ENCODE results near the gene BSND. TPM values are rescaled to one million over a fixed set of nuclear protein-coding genes. Genes with fewer than 3 reads are reported as not detected.

Gene BSND
- total RNA-seq, 4 donors from 2014 or later: not detected

DNA sequence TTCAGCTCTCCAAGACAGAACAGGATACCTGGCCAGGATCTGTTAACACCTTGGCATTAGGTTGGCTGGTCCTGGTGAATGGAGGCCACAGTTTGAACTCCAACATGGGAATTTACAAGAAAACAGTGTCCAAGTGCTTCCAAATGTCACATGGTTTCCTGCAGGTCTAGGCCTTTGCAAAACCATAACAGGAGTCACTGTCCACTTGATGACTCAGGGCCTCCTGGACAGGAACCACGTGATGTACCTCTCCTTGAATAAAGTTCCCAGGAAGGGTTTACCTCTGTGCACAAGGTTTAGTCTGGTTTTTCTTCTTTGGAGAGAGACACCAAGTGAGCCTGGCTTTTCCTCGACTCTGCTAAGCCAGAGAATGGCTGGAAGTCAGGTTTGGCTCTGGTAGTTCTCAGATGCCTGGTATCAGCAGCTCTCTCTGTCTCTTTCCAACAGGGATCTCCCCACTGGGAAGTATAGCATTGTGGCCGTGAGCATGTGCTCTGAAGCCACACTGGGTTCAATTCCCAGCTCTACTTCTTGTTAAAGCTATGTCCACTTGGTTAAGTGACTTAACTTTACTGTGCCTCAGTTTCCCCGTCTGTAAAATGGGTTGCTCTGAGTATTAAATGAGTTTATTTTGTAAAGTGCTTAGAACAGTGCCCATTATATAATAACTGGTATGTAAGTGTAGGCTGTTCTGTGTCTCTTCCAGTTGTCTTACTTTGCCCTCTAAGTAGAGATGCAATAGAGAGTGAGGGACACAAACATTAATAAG, 45.6 kb upstream of the BSND start:
- intact Hi-C loops (cut with DNase I): loop anchor here (5.0 kb wide), 1 partner anchor 44 kb away; the partner anchor contains the start of gene BSND
- WGBS, 2 donors: 84 to 91% methylated on average over 4 of the region's 4 CpGs
- Histone ChIP-seq H3K4me3 (no peak overlapping the region), H3K9me3 (no peaks in the 10 kb centered on the region), H3K27me3 (no peaks in the 10 kb centered on the region), H3K27ac (no peak overlapping the region), H3K36me3 (no peaks in the 10 kb centered on the region), H3K4me1 (peaks cover 5 to 23% (median 9%) of the 10 kb centered on the region in 3 donors)
- TF ChIP-seq POLR2A (IDR thresholded peaks at IDR 0.05): no peak
- TF ChIP-seq, protein P1, sequence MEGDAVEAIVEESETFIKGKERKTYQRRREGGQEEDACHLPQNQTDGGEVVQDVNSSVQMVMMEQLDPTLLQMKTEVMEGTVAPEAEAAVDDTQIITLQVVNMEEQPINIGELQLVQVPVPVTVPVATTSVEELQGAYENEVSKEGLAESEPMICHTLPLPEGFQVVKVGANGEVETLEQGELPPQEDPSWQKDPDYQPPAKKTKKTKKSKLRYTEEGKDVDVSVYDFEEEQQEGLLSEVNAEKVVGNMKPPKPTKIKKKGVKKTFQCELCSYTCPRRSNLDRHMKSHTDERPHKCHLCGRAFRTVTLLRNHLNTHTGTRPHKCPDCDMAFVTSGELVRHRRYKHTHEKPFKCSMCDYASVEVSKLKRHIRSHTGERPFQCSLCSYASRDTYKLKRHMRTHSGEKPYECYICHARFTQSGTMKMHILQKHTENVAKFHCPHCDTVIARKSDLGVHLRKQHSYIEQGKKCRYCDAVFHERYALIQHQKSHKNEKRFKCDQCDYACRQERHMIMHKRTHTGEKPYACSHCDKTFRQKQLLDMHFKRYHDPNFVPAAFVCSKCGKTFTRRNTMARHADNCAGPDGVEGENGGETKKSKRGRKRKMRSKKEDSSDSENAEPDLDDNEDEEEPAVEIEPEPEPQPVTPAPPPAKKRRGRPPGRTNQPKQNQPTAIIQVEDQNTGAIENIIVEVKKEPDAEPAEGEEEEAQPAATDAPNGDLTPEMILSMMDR (IDR thresholded peaks at IDR 0.05): no peak
- DNase-seq: no peak

DNA sequence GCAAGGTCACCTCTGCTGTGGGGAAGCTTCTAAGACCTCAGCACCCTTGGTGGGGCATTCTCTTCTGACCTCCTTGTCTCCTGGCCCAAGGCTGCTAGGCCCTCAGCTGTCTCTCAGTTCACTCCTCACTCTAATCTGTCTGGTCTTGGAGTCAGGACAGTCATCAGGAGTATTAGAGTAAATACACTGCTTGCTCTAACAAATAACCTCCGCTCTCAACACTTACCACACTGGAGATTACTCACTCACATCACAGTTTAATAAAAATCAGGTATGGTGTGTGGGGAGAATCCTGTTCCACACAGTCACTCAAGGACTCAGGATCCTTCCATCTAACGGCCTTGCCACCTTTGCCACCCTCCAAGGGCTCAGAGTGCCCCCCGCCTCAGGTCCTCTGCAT, 44.9 kb upstream of the BSND start:
- intact Hi-C loops (cut with DNase I): loop anchor here (5.0 kb wide), 1 partner anchor 43 kb away; the partner anchor contains the start of gene BSND
- H3K36me3 ChIP-seq: no peaks in the 10 kb centered on the region
- H3K27me3 ChIP-seq: no peaks in the 10 kb centered on the region
- no peak overlapping the region for H3K27ac ChIP-seq
- 58 to 62% methylated on average over 3 of the region's 3 CpGs for WGBS, 2 donors
- no peak overlapping the region for H3K4me3 ChIP-seq
- DNase-seq: no peak
- no peaks in the 10 kb centered on the region for H3K9me3 ChIP-seq
- TF ChIP-seq, protein P1 (IDR thresholded peaks at IDR 0.05): no peak
- no peak for TF ChIP-seq POLR2A (IDR thresholded peaks at IDR 0.05)
- peaks cover 5 to 23% (median 9%) of the 10 kb centered on the region in 3 donors for H3K4me1 ChIP-seq

DNA sequence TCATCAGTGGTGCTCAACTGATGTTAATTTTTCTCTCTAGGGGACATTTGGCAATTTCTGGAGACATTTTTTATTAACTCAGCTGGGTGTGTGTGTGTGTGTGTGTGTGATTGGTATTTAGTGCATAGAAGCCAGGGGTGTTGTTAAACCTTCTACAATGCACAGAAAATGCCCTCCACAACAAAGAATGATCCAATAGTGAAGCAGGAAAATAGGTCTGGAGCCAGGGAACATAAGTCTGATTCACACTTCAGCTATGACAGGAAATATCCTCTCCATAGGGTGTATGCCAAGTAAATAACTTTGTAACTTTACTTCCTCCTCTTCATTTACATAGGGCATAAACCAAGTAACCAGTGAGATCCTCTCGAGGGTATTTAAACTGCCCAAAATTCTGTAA, 43.4 kb upstream of the BSND start:
- Histone ChIP-seq H3K9me3 (no peaks in the 10 kb centered on the region), H3K4me3 (no peak overlapping the region), H3K36me3 (no peaks in the 10 kb centered on the region), H3K27ac (peak overlapping the region in 1 of 4 donors; percentile 30), H3K4me1 (peaks cover 2 to 16% (median 5%) of the 10 kb centered on the region in 3 donors), H3K27me3 (no peaks in the 10 kb centered on the region)
- DNase-seq: no peak
- intact Hi-C loops (cut with DNase I): no loop called here
- TF ChIP-seq, protein P1 (IDR thresholded peaks at IDR 0.05): no peak
- no peak for TF ChIP-seq POLR2A (IDR thresholded peaks at IDR 0.05)
- 33 to 56% methylated on average over 1 of the region's 1 CpG for WGBS, 2 donors

- no peak for DNase-seq
- H3K36me3 ChIP-seq: no peaks in the 10 kb centered on the region
- H3K9me3 ChIP-seq: no peaks in the 10 kb centered on the region
- no peak overlapping the region for H3K4me3 ChIP-seq
- no peaks in the 10 kb centered on the region for H3K27me3 ChIP-seq
- 80 to 90% methylated on average over 4 of the region's 4 CpGs for WGBS, 2 donors
- H3K27ac ChIP-seq: no peak overlapping the region
- intact Hi-C loops (cut with DNase I): no loop called here
- TF ChIP-seq, protein P1 (IDR thresholded peaks at IDR 0.05): no peak
- TF ChIP-seq POLR2A (IDR thresholded peaks at IDR 0.05): no peak
- H3K4me1 ChIP-seq: peaks cover 0 to 5% (median 3%) of the 10 kb centered on the region in 3 donors
These were observed 42.0 kb upstream of the BSND start for GRCh38 chr1:54956726-54957125.

GRCh38 chr1:54959241-54959640, 39.5 kb upstream of the BSND start:
- TF ChIP-seq, protein P1 (IDR thresholded peaks at IDR 0.05): no peak
- TF ChIP-seq POLR2A (IDR thresholded peaks at IDR 0.05): no peak
- intact Hi-C loops (cut with DNase I): no loop called here
- Histone ChIP-seq H3K4me1 (peaks cover 0 to 5% (median 3%) of the 10 kb centered on the region in 3 donors), H3K4me3 (no peak overlapping the region), H3K9me3 (no peaks in the 10 kb centered on the region), H3K36me3 (no peaks in the 10 kb centered on the region), H3K27ac (no peak overlapping the region), H3K27me3 (no peaks in the 10 kb centered on the region)
- DNase-seq: no peak
- WGBS, 2 donors: 60 to 65% methylated on average over 3 of the region's 3 CpGs

Measured in esophagus squamous epithelium (tissue), 5 donors.